BE2C (cell line): Measurements from ENCODE around the gene TCF7L2.

Experiments used
- DNase-seq: peaks from one replicate; pipeline ENCODE4 v3.0.0-alpha.2; 2020
- H3K27me3 ChIP-seq: fragments of 250-450 bp; sonication (Bioruptor Pico); 2 replicates; pipeline ENCODE4 v1.5.1; 2020; ENCODE audit warnings: mild to moderate bottlenecking
- H3K36me3 ChIP-seq: fragments of 250-450 bp; sonication (Bioruptor Pico); 2 replicates; pipeline ENCODE4 v1.5.1; 2020; ENCODE audit warnings: mild to moderate bottlenecking
- H3K4me1 ChIP-seq: fragments of 250-450 bp; sonication (Bioruptor Pico); 2 replicates; pipeline ENCODE4 v1.5.1; 2020
- H3K4me3 ChIP-seq: 2 replicates; pipeline ENCODE4 v1.5.1; 2011; ENCODE audit warnings: low read depth, low read length
- H3K9me3 ChIP-seq: fragments of 250-450 bp; sonication (Bioruptor Pico); 2 replicates; pipeline ENCODE4 v1.5.1; 2020
- TF ChIP-seq, protein P1 (sequence below): IDR thresholded peaks from 2 replicates; pipeline ENCODE4 v1.5.1; 2012; ENCODE audit warnings: mild to moderate bottlenecking, low read depth, low read length

The TCF7L2 gene

DNA sequence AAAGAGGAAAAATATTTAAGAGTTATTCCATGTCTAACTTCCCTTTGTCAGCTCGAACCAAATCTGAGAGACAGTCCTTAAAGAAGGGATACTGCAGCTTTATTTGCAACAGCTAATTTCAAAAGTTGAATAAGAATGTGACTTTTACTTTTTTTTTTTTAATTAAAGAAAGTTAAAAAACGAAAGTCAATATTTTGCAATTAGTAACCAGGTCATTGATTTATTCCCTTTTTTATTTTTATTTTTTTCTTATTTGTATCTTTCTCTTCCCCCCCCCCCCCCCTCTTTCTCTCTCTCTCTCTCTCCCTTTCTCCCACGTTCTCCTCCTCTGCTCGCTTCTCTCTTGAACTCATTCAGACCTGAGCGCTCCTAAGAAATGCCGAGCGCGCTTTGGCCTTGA lies 209.5 kb downstream of the TCF7L2 start:
- H3K36me3 ChIP-seq, result peaks cover 52% of the 10 kb centered on the region
- no peak for DNase-seq
- H3K27me3 ChIP-seq, result no peaks in the 10 kb centered on the region
- H3K4me1 ChIP-seq, result no peaks in the 10 kb centered on the region
- no peak overlapping the region for H3K4me3 ChIP-seq
- no peaks in the 10 kb centered on the region for H3K9me3 ChIP-seq
- TF ChIP-seq, protein P1, sequence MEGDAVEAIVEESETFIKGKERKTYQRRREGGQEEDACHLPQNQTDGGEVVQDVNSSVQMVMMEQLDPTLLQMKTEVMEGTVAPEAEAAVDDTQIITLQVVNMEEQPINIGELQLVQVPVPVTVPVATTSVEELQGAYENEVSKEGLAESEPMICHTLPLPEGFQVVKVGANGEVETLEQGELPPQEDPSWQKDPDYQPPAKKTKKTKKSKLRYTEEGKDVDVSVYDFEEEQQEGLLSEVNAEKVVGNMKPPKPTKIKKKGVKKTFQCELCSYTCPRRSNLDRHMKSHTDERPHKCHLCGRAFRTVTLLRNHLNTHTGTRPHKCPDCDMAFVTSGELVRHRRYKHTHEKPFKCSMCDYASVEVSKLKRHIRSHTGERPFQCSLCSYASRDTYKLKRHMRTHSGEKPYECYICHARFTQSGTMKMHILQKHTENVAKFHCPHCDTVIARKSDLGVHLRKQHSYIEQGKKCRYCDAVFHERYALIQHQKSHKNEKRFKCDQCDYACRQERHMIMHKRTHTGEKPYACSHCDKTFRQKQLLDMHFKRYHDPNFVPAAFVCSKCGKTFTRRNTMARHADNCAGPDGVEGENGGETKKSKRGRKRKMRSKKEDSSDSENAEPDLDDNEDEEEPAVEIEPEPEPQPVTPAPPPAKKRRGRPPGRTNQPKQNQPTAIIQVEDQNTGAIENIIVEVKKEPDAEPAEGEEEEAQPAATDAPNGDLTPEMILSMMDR, result no peak

DNA sequence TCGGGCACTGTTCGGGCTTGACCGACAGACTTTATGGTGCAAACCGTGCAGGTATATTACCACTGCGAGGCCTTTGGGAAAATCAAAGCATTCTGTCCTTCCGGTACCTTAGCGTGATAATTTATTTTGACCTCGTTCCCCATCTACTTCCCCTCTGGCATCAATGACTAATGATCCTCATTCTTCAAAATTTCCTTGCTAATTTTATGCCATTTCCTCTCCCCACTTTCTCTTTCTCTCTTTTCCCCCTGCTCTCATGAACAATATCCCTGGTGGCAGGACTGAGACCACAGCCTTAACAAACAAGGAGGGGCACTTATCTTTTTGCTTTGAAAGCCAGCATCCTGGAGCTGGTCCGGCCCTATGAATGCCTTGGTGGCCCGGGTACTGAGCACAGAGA lies 210.6 kb downstream of the TCF7L2 start:
- TF ChIP-seq, protein P1, result no peak
- H3K27me3 ChIP-seq, result no peaks in the 10 kb centered on the region

DNA sequence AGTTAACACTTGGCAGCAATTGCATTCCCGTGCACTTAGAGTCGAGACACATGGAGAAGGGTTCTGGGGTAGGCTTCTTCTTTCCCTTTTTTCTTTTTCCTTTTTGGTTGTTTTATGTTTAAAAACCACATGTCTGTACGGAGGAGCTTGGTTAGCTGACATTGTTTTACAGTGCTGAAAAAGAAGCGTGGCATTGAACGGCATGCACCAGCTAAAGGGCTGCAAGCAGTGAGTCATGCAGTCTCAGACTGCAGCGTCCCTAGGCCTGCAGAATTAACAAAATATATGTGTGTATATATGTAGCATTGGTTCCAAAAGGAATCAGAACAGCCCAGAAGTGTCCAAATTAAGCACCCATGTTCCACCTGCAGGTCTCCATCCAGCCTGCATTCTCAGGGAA lies 211.0 kb downstream of the TCF7L2 start:
- Histone ChIP-seq H3K4me3 (no peak overlapping the region), H3K27me3 (no peaks in the 10 kb centered on the region), H3K9me3 (no peaks in the 10 kb centered on the region), H3K4me1 (no peaks in the 10 kb centered on the region), H3K36me3 (peaks cover 49% of the 10 kb centered on the region)
- DNase-seq, result no peak
- TF ChIP-seq, protein P1, result no peak

More for the DNA sequence above, 210.6 kb downstream of the TCF7L2 start:
- peaks cover 48% of the 10 kb centered on the region for H3K36me3 ChIP-seq
- H3K9me3 ChIP-seq, result no peaks in the 10 kb centered on the region
- no peak overlapping the region for H3K4me3 ChIP-seq
- no peak for DNase-seq
- no peaks in the 10 kb centered on the region for H3K4me1 ChIP-seq

DNA sequence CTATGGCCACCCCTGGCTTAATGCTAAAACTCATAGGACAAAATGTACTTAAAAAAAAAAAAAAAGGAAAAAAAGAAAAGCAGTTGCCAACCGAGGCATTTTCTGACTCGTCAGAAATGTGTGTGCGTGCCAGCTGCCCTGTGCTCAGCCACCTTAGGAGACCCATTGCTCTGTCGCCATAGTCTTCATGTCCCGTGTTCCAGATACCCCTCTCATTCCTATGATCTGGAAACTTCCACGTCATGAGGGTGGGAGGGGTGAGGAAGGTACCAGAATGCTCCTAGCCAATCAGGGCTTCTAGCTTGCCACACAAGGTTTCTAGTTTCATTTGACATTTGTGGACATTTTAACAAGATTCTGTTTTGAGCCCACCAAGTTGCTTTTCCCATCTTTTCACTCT lies 212.9 kb downstream of the TCF7L2 start:
- Histone ChIP-seq H3K27me3 (no peaks in the 10 kb centered on the region), H3K4me1 (peaks cover 9% of the 10 kb centered on the region), H3K4me3 (no peak overlapping the region), H3K36me3 (peaks cover 30% of the 10 kb centered on the region), H3K9me3 (no peaks in the 10 kb centered on the region)
- no peak for DNase-seq
- TF ChIP-seq, protein P1, result no peak

DNA sequence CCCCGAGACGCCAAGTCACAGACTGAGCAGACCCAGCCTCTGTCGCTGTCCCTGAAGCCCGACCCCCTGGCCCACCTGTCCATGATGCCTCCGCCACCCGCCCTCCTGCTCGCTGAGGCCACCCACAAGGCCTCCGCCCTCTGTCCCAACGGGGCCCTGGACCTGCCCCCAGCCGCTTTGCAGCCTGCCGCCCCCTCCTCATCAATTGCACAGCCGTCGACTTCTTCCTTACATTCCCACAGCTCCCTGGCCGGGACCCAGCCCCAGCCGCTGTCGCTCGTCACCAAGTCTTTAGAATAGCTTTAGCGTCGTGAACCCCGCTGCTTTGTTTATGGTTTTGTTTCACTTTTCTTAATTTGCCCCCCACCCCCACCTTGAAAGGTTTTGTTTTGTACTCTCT lies 215.6 kb downstream of the TCF7L2 start:
- Histone ChIP-seq H3K36me3 (peaks cover 22% of the 10 kb centered on the region), H3K4me3 (no peak overlapping the region), H3K27me3 (no peaks in the 10 kb centered on the region), H3K4me1 (peaks cover 35% of the 10 kb centered on the region), H3K9me3 (no peaks in the 10 kb centered on the region)
- DNase-seq, result no peak
- TF ChIP-seq, protein P1, result no peak

DNA sequence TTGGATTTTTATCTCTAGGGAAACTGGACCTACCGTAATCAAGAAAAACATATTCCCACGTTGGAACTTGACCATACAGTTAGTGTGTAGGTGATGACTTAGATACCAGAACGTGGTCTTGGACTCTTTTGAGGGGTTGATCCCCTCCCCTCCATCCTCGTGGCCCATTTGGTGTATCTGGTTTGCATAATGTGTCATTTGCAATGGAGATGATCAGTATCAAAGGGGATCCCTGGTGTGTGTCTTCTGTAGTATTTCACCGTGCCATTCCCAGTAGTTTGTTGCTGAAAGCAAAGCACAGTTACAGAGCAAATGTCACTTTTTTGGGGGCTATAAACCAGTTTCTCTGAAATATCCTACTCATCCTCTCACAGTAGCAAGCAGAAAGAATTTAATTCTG lies 217.7 kb downstream of the TCF7L2 start:
- no peak overlapping the region for H3K4me3 ChIP-seq
- H3K27me3 ChIP-seq, result no peaks in the 10 kb centered on the region
- DNase-seq, result peak; percentile 64
- peaks cover 12% of the 10 kb centered on the region for H3K36me3 ChIP-seq
- H3K9me3 ChIP-seq, result no peaks in the 10 kb centered on the region
- H3K4me1 ChIP-seq, result peaks cover 49% of the 10 kb centered on the region
- TF ChIP-seq, protein P1, result no peak
